ENCODE measurements around the gene ACRBP. TPM values are rescaled to one million over a fixed set of nuclear protein-coding genes. Genes with fewer than 3 reads are reported as not detected.
"Not testable (repeated sequence)": the region's sequence is repeated elsewhere in the genome, so short reads cannot be mapped to it uniquely, and the experiment has no call there.

The ACRBP gene
- total RNA-seq, 1 donor from 2014 or later, result 1.6 TPM

GRCh38 chr12:6603095-6603567, 44.1 kb downstream of the ACRBP start:
- intact Hi-C loops (cut with DNase I), result no loop called here
- DNase-seq (ENCODE audit: low spot score), result no peak

- intact Hi-C loops (cut with DNase I), result no loop called here
- no peak for DNase-seq (ENCODE audit: low spot score)
These were observed 44.7 kb downstream of the ACRBP start for GRCh38 chr12:6602526-6602925.

- DNase-seq (ENCODE audit: low spot score); intact Hi-C loops (cut with DNase I): not testable (repeated sequence)
These were observed 51.6 kb downstream of the ACRBP start for GRCh38 chr12:6595673-6596072.

- no peak for DNase-seq (ENCODE audit: low spot score)
- intact Hi-C loops (cut with DNase I), result no loop called here
These were observed 55.1 kb downstream of the ACRBP start for GRCh38 chr12:6592087-6592486.

Other genes starting within 250 kb of the ACRBP start
- not detected for gene CD27, start 202.5 kb downstream of the ACRBP start, total RNA-seq
- gene TAPBPL, start 195.4 kb downstream of the ACRBP start, total RNA-seq, result 17.2 TPM
- 4.1 TPM for gene VAMP1, start 176.8 kb downstream of the ACRBP start, total RNA-seq
- gene MRPL51, start 154.2 kb downstream of the ACRBP start, total RNA-seq, result 174 TPM
- gene NCAPD2, start 153.3 kb downstream of the ACRBP start, total RNA-seq, result 12.0 TPM
- gene GAPDH, start 112.9 kb downstream of the ACRBP start, total RNA-seq, result 4,827 TPM
- 24.8 TPM for gene IFFO1, start 91.4 kb downstream of the ACRBP start, total RNA-seq
- gene NOP2, start 79.1 kb downstream of the ACRBP start, total RNA-seq, result 18.5 TPM
- 186 TPM for gene CHD4, start 40.1 kb downstream of the ACRBP start, total RNA-seq
- gene LPAR5, start 11.5 kb downstream of the ACRBP start, total RNA-seq, result 2.6 TPM
- gene ING4, start 15.7 kb upstream of the ACRBP start, total RNA-seq, result 20.6 TPM
- 32.7 TPM for gene ZNF384, start 41.9 kb upstream of the ACRBP start, total RNA-seq
- 0.40 TPM for gene PIANP, start 53.4 kb upstream of the ACRBP start, total RNA-seq
- gene COPS7A, start 76.6 kb upstream of the ACRBP start, total RNA-seq, result 64.7 TPM
- 135 TPM for gene MLF2, start 105.7 kb upstream of the ACRBP start, total RNA-seq
- 234 TPM for gene PTMS, start 118.9 kb upstream of the ACRBP start, total RNA-seq
- gene LAG3, start 125.1 kb upstream of the ACRBP start, total RNA-seq, result 0.57 TPM
- 3.8 TPM for gene CD4, start 142.1 kb upstream of the ACRBP start, total RNA-seq
- gene GPR162, start 174.4 kb upstream of the ACRBP start, total RNA-seq, result 5.7 TPM
- gene P3H3, start 181.0 kb upstream of the ACRBP start, total RNA-seq, result 25.7 TPM
- 9.7 TPM for gene GNB3, start 193.5 kb upstream of the ACRBP start, total RNA-seq
- 0.65 TPM for gene CDCA3, start 203.9 kb upstream of the ACRBP start, total RNA-seq
- 83.5 TPM for gene USP5, start 204.7 kb upstream of the ACRBP start, total RNA-seq
- gene TPI1, start 220.1 kb upstream of the ACRBP start, total RNA-seq, result 657 TPM
- 4.5 TPM for gene SPSB2, start 225.9 kb upstream of the ACRBP start, total RNA-seq

Data from cardiac septum (tissue), 1 donor.